Endodermal cell (in vitro differentiated cells): ENCODE measurements around the gene CMTM7. TPM values are rescaled to one million over a fixed set of nuclear protein-coding genes. Genes with fewer than 3 reads are reported as not detected.

ENCODE experiments used
- DNase-seq: peaks from one replicate; pipeline ENCODE4 v3.0.0-alpha.2; 2017
- H3K27ac ChIP-seq: 2 replicates; pipeline ENCODE4 v1.5.1; 2013; ENCODE audit warnings: mild to moderate bottlenecking, low read depth, low read length, moderate library complexity
- H3K27me3 ChIP-seq: 2 replicates; pipeline ENCODE4 v1.6.1; 2013; ENCODE audit warnings: mild to moderate bottlenecking, low read length, moderate library complexity; ENCODE audit not compliant: insufficient read depth, control insufficient read depth, poor library complexity, severe bottlenecking
- H3K36me3 ChIP-seq: 2 replicates; pipeline ENCODE4 v1.7.0; 2013; ENCODE audit warnings: mild to moderate bottlenecking, low read length, moderate library complexity; ENCODE audit not compliant: control insufficient read depth, insufficient read depth
- H3K4me1 ChIP-seq: one replicate; pipeline ENCODE4 v1.7.0; 2013; ENCODE audit warnings: low read length; ENCODE audit not compliant: control insufficient read depth, insufficient read depth
- H3K4me3 ChIP-seq: 2 replicates; pipeline ENCODE4 v1.5.1; 2013; ENCODE audit warnings: mild to moderate bottlenecking, low read length, moderate library complexity
- H3K9ac ChIP-seq: 2 replicates; pipeline ENCODE4 v1.6.1; 2013; ENCODE audit warnings: mild to moderate bottlenecking, low read length, moderate library complexity; ENCODE audit not compliant: poor library complexity, severe bottlenecking; ENCODE audit errors: extremely low read depth
- H3K9me3 ChIP-seq: 2 replicates; pipeline ENCODE4 v1.6.1; 2013; ENCODE audit warnings: mild to moderate bottlenecking, low read length, moderate library complexity; ENCODE audit not compliant: control insufficient read depth
- H3K27ac Mint-ChIP-seq: 2 replicates; pipeline ENCODE4 v1.8.0; 2020; ENCODE audit warnings: mixed read lengths
- H3K27me3 Mint-ChIP-seq: 2 replicates; pipeline ENCODE4 v1.8.0; 2021; ENCODE audit warnings: mild to moderate bottlenecking, mixed read lengths; ENCODE audit not compliant: insufficient read depth
- H3K36me3 Mint-ChIP-seq: 2 replicates; pipeline ENCODE4 v1.8.0; 2020; ENCODE audit warnings: low read depth, mixed read lengths
- H3K4me1 Mint-ChIP-seq: 2 replicates; pipeline ENCODE4 v1.8.0; 2020; ENCODE audit warnings: mixed read lengths
- H3K4me3 Mint-ChIP-seq: 2 replicates; pipeline ENCODE4 v1.8.0; 2020; ENCODE audit warnings: mild to moderate bottlenecking, moderate library complexity, mixed read lengths
- H3K9me3 Mint-ChIP-seq: 2 replicates; pipeline ENCODE4 v1.8.0; 2020; ENCODE audit warnings: mild to moderate bottlenecking, mixed read lengths
- WGBS, 2 experiments: methylation state at CpG; one replicate each; pipeline versions ENCODE4 v1.1.5 to v1.1.7; 2013; ENCODE audit warnings: missing lambda C conversion rate in 2 of 2, mixed read lengths in 1 of 2; ENCODE audit not compliant: insufficient coverage in 1 of 2, insufficient read length in 1 of 2; 5-methylcytosine and 5-hydroxymethylcytosine counted together
- total RNA-seq, 2 donors: library from RNA; stranded (reverse); fragmentation: NEBNext Ultra II Directional in 1 of 2; extraction: Animal tissue kit (Norgen Biotek cat#: 25700) in 1 of 2; gene quantifications; 2 replicates in 1 of 2; 3 replicates in 1 of 2; pipeline ENCODE4 v1.2.1, GENCODE V29; 2021
- TF ChIP-seq, protein P1 (sequence below): fragments of 200-600 bp; sonication (generic); conservative IDR thresholded peaks from 2 replicates; pipeline ENCODE4 v1.5.0; 2021; ENCODE audit warnings: antibody characterized with exemption, mild to moderate bottlenecking

CMTM7 gene
- total RNA-seq, 2 donors from 2014 or later, result 11.1 TPM

DNA sequence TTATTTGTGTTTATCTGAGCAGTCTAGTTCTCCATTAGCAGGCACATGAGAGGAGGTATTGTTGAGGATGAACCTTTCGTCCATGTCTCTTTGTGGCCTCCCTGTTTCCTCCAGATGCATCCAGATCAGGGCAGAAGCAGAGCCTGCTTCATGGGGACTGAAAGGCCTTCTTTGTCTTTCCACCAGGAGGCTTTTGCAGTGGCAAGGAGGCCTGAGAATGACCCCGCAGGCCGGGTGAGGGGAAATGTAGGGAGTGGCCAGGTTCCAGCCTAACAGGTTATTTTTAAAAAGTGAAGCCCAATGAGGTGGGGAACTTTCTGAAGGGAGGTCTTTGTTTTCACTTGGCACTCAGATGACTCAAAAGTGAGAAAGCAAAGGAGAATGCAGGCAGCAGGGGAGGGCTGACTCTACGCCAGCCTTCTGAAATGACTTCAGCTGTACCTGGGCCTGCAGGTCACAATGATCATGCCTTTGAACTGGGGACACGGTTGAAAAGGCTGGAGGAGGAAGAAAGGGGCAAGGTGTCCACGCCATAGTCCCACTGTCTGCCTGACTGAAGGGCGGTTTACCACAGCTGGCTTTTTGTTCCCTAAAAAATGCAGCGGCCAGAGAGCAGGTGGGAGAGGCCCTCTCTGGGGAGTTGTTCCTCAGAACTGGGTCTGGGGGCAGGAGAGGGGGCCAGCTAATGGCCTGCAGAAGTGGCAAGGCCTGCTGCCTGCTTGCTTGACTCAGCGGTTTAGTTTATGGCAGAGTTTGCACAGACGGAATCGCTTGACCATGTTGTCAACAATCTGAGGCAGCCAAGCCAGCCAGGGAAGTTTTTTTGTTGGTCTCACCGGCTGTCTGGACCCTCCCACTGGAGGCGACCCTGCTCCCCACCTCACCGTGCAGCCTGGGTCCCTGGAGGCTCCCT is 28.7 kb downstream of the CMTM7 start:
- Mint-ChIP-seq H3K4me3 (no peak overlapping the region), H3K27me3 (no peaks in the 10 kb centered on the region), H3K36me3 (no peaks in the 10 kb centered on the region), H3K27ac (peak overlapping the region; percentile 81), H3K4me1 (peaks cover 15% of the 10 kb centered on the region), H3K9me3 (peaks cover 8% of the 10 kb centered on the region)
- 76 to 77% methylated on average over 11 to 14 of the region's 14 CpGs for WGBS, 2 experiments
- Histone ChIP-seq H3K27me3 (no peaks in the 10 kb centered on the region), H3K4me3 (no peak overlapping the region), H3K27ac (peak overlapping the region; percentile 52), H3K9me3 (peaks cover 7% of the 10 kb centered on the region), H3K4me1 (peaks cover 3% of the 10 kb centered on the region), H3K36me3 (no peaks in the 10 kb centered on the region), H3K9ac (no peak overlapping the region)
- TF ChIP-seq, protein P1, sequence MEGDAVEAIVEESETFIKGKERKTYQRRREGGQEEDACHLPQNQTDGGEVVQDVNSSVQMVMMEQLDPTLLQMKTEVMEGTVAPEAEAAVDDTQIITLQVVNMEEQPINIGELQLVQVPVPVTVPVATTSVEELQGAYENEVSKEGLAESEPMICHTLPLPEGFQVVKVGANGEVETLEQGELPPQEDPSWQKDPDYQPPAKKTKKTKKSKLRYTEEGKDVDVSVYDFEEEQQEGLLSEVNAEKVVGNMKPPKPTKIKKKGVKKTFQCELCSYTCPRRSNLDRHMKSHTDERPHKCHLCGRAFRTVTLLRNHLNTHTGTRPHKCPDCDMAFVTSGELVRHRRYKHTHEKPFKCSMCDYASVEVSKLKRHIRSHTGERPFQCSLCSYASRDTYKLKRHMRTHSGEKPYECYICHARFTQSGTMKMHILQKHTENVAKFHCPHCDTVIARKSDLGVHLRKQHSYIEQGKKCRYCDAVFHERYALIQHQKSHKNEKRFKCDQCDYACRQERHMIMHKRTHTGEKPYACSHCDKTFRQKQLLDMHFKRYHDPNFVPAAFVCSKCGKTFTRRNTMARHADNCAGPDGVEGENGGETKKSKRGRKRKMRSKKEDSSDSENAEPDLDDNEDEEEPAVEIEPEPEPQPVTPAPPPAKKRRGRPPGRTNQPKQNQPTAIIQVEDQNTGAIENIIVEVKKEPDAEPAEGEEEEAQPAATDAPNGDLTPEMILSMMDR, result peak; percentile 71
- DNase-seq, result peak; percentile 91

DNA sequence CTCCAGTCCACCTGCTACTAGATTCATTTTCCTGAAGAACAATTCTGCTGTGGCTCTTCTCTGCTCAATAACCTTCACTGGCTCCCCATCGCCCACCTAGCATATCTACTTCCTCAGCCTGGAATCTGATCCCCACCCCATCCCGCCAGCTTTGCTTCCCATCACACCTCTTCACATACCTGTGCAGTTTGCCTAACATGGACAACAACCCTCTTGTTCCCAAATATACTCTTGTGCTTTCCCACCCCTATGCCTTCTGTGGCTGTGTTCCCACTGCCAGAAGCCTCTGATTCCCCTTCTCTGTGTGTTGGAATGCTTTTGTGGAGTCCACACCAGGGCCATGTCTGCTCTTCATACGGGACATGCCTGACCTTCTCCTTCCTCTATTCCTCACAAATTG is 29.5 kb downstream of the CMTM7 start:
- Mint-ChIP-seq H3K27me3 (no peaks in the 10 kb centered on the region), H3K27ac (peak overlapping the region; percentile 15), H3K4me3 (no peak overlapping the region), H3K4me1 (peaks cover 15% of the 10 kb centered on the region), H3K36me3 (no peaks in the 10 kb centered on the region), H3K9me3 (peaks cover 8% of the 10 kb centered on the region)
- no peak for DNase-seq
- Histone ChIP-seq H3K27ac (no peak overlapping the region), H3K4me1 (peaks cover 3% of the 10 kb centered on the region), H3K27me3 (no peaks in the 10 kb centered on the region), H3K9me3 (peaks cover 7% of the 10 kb centered on the region), H3K9ac (no peak overlapping the region), H3K4me3 (no peak overlapping the region), H3K36me3 (no peaks in the 10 kb centered on the region)
- WGBS, 2 experiments, result 95 to 96% methylated on average over 3 of the region's 3 CpGs
- TF ChIP-seq, protein P1, result no peak

DNA sequence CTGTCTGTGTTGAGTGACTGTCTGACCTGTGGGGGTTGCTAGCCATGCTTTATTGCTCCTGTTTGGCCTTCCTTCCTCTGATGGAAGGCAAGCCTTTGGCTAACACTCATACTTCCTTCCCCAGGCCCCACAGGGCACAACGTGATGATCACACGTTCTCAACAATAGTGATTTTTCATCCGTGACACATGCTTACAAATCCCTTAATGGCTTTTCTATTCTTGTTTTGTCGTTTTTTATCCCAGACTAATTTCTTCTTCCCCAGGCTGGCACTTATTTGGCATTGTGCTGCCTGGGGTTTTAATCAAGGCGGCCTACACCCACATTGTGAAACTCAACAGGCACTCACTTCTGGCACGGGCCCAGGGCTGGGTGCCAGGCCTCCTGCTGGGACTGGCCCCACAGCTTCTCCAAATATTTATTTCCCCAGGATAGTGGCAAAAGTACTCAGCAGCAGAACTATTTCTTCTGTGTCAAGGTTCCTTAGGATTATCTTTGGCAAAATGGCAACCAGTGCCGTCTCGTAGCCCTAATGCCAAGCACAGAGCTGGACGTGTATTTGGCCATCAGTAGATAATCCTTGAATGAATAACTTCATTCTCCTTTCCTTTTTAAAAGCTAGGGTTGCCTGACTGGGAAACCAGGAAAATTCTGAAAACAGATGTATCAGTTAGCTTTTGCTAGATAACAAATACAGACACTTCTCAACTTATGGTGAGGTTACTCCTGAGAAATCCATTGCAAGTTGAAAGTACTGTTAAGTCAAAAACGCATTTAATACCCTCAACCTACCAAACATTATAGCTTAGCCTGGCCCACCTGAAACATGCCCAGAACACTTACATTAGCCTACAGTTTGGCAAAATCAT is 30.6 kb downstream of the CMTM7 start:
- Mint-ChIP-seq H3K27me3 (no peaks in the 10 kb centered on the region), H3K4me3 (no peak overlapping the region), H3K9me3 (peaks cover 8% of the 10 kb centered on the region), H3K27ac (no peak overlapping the region), H3K4me1 (peaks cover 15% of the 10 kb centered on the region), H3K36me3 (no peaks in the 10 kb centered on the region)
- 87 to 88% methylated on average over 7 to 10 of the region's 10 CpGs for WGBS, 2 experiments
- DNase-seq, result no peak
- Histone ChIP-seq H3K9me3 (peaks cover 7% of the 10 kb centered on the region), H3K36me3 (no peaks in the 10 kb centered on the region), H3K4me3 (no peak overlapping the region), H3K9ac (no peak overlapping the region), H3K4me1 (peaks cover 3% of the 10 kb centered on the region), H3K27ac (no peak overlapping the region), H3K27me3 (no peaks in the 10 kb centered on the region)
- TF ChIP-seq, protein P1, result no peak
